ENCODE results near the gene DAB1. TPM values are rescaled to one million over a fixed set of nuclear protein-coding genes. Genes with fewer than 3 reads are reported as not detected.

The DAB1 gene
- total RNA-seq, 2 experiments from 2014 or later, result 0.52 to 0.61 TPM

DNA sequence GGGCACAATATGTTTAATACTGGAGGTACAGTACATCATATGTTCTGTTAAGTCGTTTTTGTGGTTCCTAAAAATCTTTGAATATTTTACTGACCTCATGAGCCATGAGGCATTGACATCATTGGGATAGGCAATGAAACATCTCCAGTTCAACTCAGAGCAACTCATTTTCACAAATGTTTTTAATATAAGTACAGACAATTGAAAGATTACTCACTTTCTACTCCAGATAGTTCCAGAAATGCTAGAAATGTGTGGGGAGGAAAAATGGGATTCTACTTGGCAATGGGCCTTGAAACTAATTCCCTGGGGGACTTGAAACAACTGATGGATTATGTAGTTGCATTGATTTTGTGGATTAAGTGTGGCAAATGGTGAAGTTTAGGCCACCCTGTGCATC is 450.9 kb downstream of the DAB1 start:
- ChIA-PET POLR2A (no interaction called here), CTCF (no interaction called here)

GRCh38 chr1:56970280-56970679 is 453.6 kb downstream of the DAB1 start:
- ChIA-PET CTCF (no interaction called here), POLR2A (no interaction called here)
- Histone ChIP-seq H3K4me3 (ENCODE audit: low read length) (no peak overlapping the region), H3K27me3 (ENCODE audit: control insufficient read depth in 1 of 2, insufficient read depth in 2 of 2, low read length in 2 of 2) (no peaks in the 10 kb centered on the region), H3K4me1 (ENCODE audit: insufficient read depth, low read length) (no peaks in the 10 kb centered on the region), H3K27ac (ENCODE audit: low read depth in 1 of 2, low read length in 2 of 2) (no peak overlapping the region), H3K36me3 (ENCODE audit: insufficient read depth, low read length) (no peaks in the 10 kb centered on the region), H3K9me3 (ENCODE audit: control insufficient read depth in 1 of 2, insufficient read depth in 1 of 2, low read length in 2 of 2) (peaks cover 0 to 11% of the 10 kb centered on the region in 2 experiments)
- H3K9me3 Mint-ChIP-seq, result peaks cover 4% of the 10 kb centered on the region
- ATAC-seq (ENCODE audit: poor library complexity), result no peak
- H3K27me3 Mint-ChIP-seq, result peaks cover 5% of the 10 kb centered on the region
- H3K4me1 Mint-ChIP-seq (ENCODE audit: low read depth), result no peaks in the 10 kb centered on the region
- H3K27ac Mint-ChIP-seq, result no peak overlapping the region
- TF ChIP-seq, protein P1, sequence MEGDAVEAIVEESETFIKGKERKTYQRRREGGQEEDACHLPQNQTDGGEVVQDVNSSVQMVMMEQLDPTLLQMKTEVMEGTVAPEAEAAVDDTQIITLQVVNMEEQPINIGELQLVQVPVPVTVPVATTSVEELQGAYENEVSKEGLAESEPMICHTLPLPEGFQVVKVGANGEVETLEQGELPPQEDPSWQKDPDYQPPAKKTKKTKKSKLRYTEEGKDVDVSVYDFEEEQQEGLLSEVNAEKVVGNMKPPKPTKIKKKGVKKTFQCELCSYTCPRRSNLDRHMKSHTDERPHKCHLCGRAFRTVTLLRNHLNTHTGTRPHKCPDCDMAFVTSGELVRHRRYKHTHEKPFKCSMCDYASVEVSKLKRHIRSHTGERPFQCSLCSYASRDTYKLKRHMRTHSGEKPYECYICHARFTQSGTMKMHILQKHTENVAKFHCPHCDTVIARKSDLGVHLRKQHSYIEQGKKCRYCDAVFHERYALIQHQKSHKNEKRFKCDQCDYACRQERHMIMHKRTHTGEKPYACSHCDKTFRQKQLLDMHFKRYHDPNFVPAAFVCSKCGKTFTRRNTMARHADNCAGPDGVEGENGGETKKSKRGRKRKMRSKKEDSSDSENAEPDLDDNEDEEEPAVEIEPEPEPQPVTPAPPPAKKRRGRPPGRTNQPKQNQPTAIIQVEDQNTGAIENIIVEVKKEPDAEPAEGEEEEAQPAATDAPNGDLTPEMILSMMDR (IDR thresholded peaks at IDR 0.05), result no peak
- intact Hi-C loops (cut with DNase I, micrococcal nuclease), result no loop called here
- H3K36me3 Mint-ChIP-seq (ENCODE audit: low read depth), result no peaks in the 10 kb centered on the region
- DNase-seq, result no peak
- H3K4me3 Mint-ChIP-seq, result no peak overlapping the region

More for the DNA sequence above, 450.9 kb downstream of the DAB1 start:
- H3K4me3 Mint-ChIP-seq, result no peak overlapping the region
- H3K4me1 Mint-ChIP-seq (ENCODE audit: low read depth), result no peaks in the 10 kb centered on the region
- DNase-seq (no peak), ATAC-seq (ENCODE audit: poor library complexity) (no peak)
- no peaks in the 10 kb centered on the region for H3K36me3 ChIP-seq (ENCODE audit: insufficient read depth, low read length)
- no peak overlapping the region for H3K27ac Mint-ChIP-seq
- H3K27ac ChIP-seq (ENCODE audit: low read depth in 1 of 2, low read length in 2 of 2), result no peak overlapping the region
- H3K4me1 ChIP-seq (ENCODE audit: insufficient read depth, low read length), result no peaks in the 10 kb centered on the region
- peaks cover 0 to 11% of the 10 kb centered on the region in 2 experiments for H3K9me3 ChIP-seq (ENCODE audit: control insufficient read depth in 1 of 2, insufficient read depth in 1 of 2, low read length in 2 of 2)
- H3K27me3 Mint-ChIP-seq, result peaks cover 5% of the 10 kb centered on the region
- H3K4me3 ChIP-seq (ENCODE audit: low read length), result no peak overlapping the region
- H3K27me3 ChIP-seq (ENCODE audit: control insufficient read depth in 1 of 2, insufficient read depth in 2 of 2, low read length in 2 of 2), result no peaks in the 10 kb centered on the region
- H3K9me3 Mint-ChIP-seq, result peaks cover 4% of the 10 kb centered on the region
- intact Hi-C loops (cut with DNase I, micrococcal nuclease), result no loop called here
- TF ChIP-seq, protein P1 (IDR thresholded peaks at IDR 0.05), result no peak
- H3K36me3 Mint-ChIP-seq (ENCODE audit: low read depth), result no peaks in the 10 kb centered on the region

- TF ChIP-seq, protein P1 (IDR thresholded peaks at IDR 0.05), result no peak
- no peaks in the 10 kb centered on the region for H3K4me1 Mint-ChIP-seq (ENCODE audit: low read depth)
- DNase-seq, result no peak
- no peak overlapping the region for H3K27ac Mint-ChIP-seq
- H3K9me3 Mint-ChIP-seq, result peaks cover 4% of the 10 kb centered on the region
- Histone ChIP-seq H3K4me3 (ENCODE audit: low read length) (no peak overlapping the region), H3K4me1 (ENCODE audit: insufficient read depth, low read length) (no peaks in the 10 kb centered on the region), H3K27me3 (ENCODE audit: control insufficient read depth in 1 of 2, insufficient read depth in 2 of 2, low read length in 2 of 2) (no peaks in the 10 kb centered on the region), H3K9me3 (ENCODE audit: control insufficient read depth in 1 of 2, insufficient read depth in 1 of 2, low read length in 2 of 2) (peaks cover 0 to 7% of the 10 kb centered on the region in 2 experiments), H3K36me3 (ENCODE audit: insufficient read depth, low read length) (no peaks in the 10 kb centered on the region), H3K27ac (ENCODE audit: low read depth in 1 of 2, low read length in 2 of 2) (no peak overlapping the region)
- no peak for ATAC-seq (ENCODE audit: poor library complexity)
- peaks cover 9% of the 10 kb centered on the region for H3K27me3 Mint-ChIP-seq
- H3K4me3 Mint-ChIP-seq, result no peak overlapping the region
- no peaks in the 10 kb centered on the region for H3K36me3 Mint-ChIP-seq (ENCODE audit: low read depth)
- intact Hi-C loops (cut with DNase I, micrococcal nuclease), result no loop called here
- POLR2A ChIA-PET, result no interaction called here
- CTCF ChIA-PET, result no interaction called here
Measured at GRCh38 chr1:56968878-56969495, 454.9 kb downstream of the DAB1 start.

Measured in CD4-positive, alpha-beta T cell (primary cell).